Measurements from ENCODE around the gene TXNL1.
"Not testable (repeated sequence)": the region's sequence is repeated elsewhere in the genome, so short reads cannot be mapped to it uniquely, and the experiment has no call there.

TXNL1 gene

GRCh38 chr18:56645415-56646016 is 7.1 kb upstream of the TXNL1 start:
- DNase-seq (ENCODE audit: low spot score), result peak; percentile 39

GRCh38 chr18:56643381-56643780 is 5.0 kb upstream of the TXNL1 start:
- DNase-seq (ENCODE audit: low spot score), result no peak

- peak; percentile 26 for DNase-seq (ENCODE audit: low spot score)
Observed at GRCh38 chr18:56641714-56642337, 3.4 kb upstream of the TXNL1 start.

- no peak for DNase-seq (ENCODE audit: low spot score)
Observed at GRCh38 chr18:56639571-56639970, 1.2 kb upstream of the TXNL1 start.

GRCh38 chr18:56639104-56639381 is 651 bp upstream of the TXNL1 start:
- no peak for DNase-seq (ENCODE audit: low spot score)

- DNase-seq (ENCODE audit: low spot score), result peak; percentile 26
Observed at GRCh38 chr18:56637711-56638231, 621 bp downstream of the TXNL1 start.

- no peak for DNase-seq (ENCODE audit: low spot score)
Observed at GRCh38 chr18:56637176-56637575, 1.2 kb downstream of the TXNL1 start.

- no peak for DNase-seq (ENCODE audit: low spot score)
Observed at GRCh38 chr18:56635007-56635406, 3.4 kb downstream of the TXNL1 start.

GRCh38 chr18:56632070-56633022 is 6.0 kb downstream of the TXNL1 start:
- DNase-seq (ENCODE audit: low spot score), result no peak

GRCh38 chr18:56627991-56628390 is 10.4 kb downstream of the TXNL1 start:
- DNase-seq (ENCODE audit: low spot score), result no peak

GRCh38 chr18:56615738-56616520 is 22.5 kb downstream of the TXNL1 start:
- DNase-seq (ENCODE audit: low spot score), result no peak

GRCh38 chr18:56606618-56607017 is 31.8 kb downstream of the TXNL1 start:
- no peak for DNase-seq (ENCODE audit: low spot score)

- no peak for DNase-seq (ENCODE audit: low spot score)
Observed at GRCh38 chr18:56598422-56598821, 40.0 kb downstream of the TXNL1 start.

- DNase-seq (ENCODE audit: low spot score), result peak; percentile 20
Observed at GRCh38 chr18:56593906-56594305, 44.5 kb downstream of the TXNL1 start.

GRCh38 chr18:56580026-56580425 is 58.4 kb downstream of the TXNL1 start:
- DNase-seq (ENCODE audit: low spot score), result no peak

- DNase-seq (ENCODE audit: low spot score), result no peak
Observed at GRCh38 chr18:56579451-56579850, 58.9 kb downstream of the TXNL1 start.

- DNase-seq (ENCODE audit: low spot score), result no peak
Observed at GRCh38 chr18:56576826-56577573, 61.4 kb downstream of the TXNL1 start.

- DNase-seq (ENCODE audit: low spot score), result peak; percentile 56
Observed at GRCh38 chr18:56575819-56576663, 62.4 kb downstream of the TXNL1 start.

GRCh38 chr18:56574861-56575260 is 63.5 kb downstream of the TXNL1 start:
- DNase-seq (ENCODE audit: low spot score), result no peak

GRCh38 chr18:56572267-56572666 is 66.1 kb downstream of the TXNL1 start:
- not testable (repeated sequence) for DNase-seq (ENCODE audit: low spot score)
